Measurements from ENCODE around the gene UTP14C.

- no peak for TF ChIP-seq POLR2A (IDR thresholded peaks at IDR 0.05; ENCODE audit: low read depth)
- TF ChIP-seq CTCF (IDR thresholded peaks at IDR 0.05): no peak
- no peak for TF ChIP-seq POLR2AphosphoS5 (IDR thresholded peaks at IDR 0.05)
Observed at GRCh38 chr13:51995677-51996551, 28.6 kb upstream of the UTP14C start.

All from esophagus muscularis mucosa (tissue), 3 donors.